WTC11 (cell line): ENCODE data around the gene TP53BP2.

Source experiments
- ETV6 ChIP-seq: sonication (generic); formaldehyde crosslinking; IDR thresholded peaks from 2 replicates; pipeline ENCODE4 v1.8.1; 2022; ENCODE audit warnings: mild to moderate bottlenecking, missing genetic modification reagents
- GABPB1 ChIP-seq: sonication (generic); formaldehyde crosslinking; IDR thresholded peaks from 2 replicates; pipeline ENCODE4 v1.8.1; 2023; ENCODE audit warnings: mild to moderate bottlenecking, missing genetic modification reagents
- IRF2 ChIP-seq: sonication (generic); formaldehyde crosslinking; IDR thresholded peaks from 2 replicates; pipeline ENCODE4 v1.8.0; 2022; ENCODE audit warnings: low read depth, missing genetic modification reagents, borderline replicate concordance
- RELA ChIP-seq: sonication (generic); formaldehyde crosslinking; IDR thresholded peaks from 2 replicates; pipeline ENCODE4 v1.8.1; 2022; ENCODE audit warnings: missing genetic modification reagents, mild to moderate bottlenecking, borderline replicate concordance
- TCF7 ChIP-seq: sonication (generic); formaldehyde crosslinking; IDR thresholded peaks from 2 replicates; pipeline ENCODE4 v1.8.0; 2022; ENCODE audit warnings: mild to moderate bottlenecking, low read depth, missing genetic modification reagents, moderate library complexity
- TF ChIP-seq, protein P1 (sequence below): sonication (generic); formaldehyde crosslinking; IDR thresholded peaks from 2 replicates; pipeline ENCODE4 v1.8.0; 2022; ENCODE audit warnings: mild to moderate bottlenecking, missing genetic modification reagents
- TF ChIP-seq, protein P2 (sequence below): fragments of 200-600 bp; IDR thresholded peaks from 2 replicates; pipeline ENCODE4 v1.8.0; 2022; ENCODE audit warnings: antibody characterized with exemption
- TF ChIP-seq, protein P3 (sequence below): sonication (generic); formaldehyde crosslinking; IDR thresholded peaks from 2 replicates; pipeline ENCODE4 v1.8.0; 2022; ENCODE audit warnings: missing genetic modification reagents
- TF ChIP-seq, protein P4 (sequence below): sonication (generic); formaldehyde crosslinking; IDR thresholded peaks from 2 replicates; pipeline ENCODE4 v1.8.1; 2022; ENCODE audit warnings: missing genetic modification reagents, borderline replicate concordance

- no peak for TF ChIP-seq RELA (CRISPR knock-in tag)
- TF ChIP-seq, protein P1, sequence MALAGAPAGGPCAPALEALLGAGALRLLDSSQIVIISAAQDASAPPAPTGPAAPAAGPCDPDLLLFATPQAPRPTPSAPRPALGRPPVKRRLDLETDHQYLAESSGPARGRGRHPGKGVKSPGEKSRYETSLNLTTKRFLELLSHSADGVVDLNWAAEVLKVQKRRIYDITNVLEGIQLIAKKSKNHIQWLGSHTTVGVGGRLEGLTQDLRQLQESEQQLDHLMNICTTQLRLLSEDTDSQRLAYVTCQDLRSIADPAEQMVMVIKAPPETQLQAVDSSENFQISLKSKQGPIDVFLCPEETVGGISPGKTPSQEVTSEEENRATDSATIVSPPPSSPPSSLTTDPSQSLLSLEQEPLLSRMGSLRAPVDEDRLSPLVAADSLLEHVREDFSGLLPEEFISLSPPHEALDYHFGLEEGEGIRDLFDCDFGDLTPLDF (CRISPR knock-in tag), result no peak
- TF ChIP-seq, protein P2, sequence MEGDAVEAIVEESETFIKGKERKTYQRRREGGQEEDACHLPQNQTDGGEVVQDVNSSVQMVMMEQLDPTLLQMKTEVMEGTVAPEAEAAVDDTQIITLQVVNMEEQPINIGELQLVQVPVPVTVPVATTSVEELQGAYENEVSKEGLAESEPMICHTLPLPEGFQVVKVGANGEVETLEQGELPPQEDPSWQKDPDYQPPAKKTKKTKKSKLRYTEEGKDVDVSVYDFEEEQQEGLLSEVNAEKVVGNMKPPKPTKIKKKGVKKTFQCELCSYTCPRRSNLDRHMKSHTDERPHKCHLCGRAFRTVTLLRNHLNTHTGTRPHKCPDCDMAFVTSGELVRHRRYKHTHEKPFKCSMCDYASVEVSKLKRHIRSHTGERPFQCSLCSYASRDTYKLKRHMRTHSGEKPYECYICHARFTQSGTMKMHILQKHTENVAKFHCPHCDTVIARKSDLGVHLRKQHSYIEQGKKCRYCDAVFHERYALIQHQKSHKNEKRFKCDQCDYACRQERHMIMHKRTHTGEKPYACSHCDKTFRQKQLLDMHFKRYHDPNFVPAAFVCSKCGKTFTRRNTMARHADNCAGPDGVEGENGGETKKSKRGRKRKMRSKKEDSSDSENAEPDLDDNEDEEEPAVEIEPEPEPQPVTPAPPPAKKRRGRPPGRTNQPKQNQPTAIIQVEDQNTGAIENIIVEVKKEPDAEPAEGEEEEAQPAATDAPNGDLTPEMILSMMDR, result no peak
- TF ChIP-seq, protein P3, sequence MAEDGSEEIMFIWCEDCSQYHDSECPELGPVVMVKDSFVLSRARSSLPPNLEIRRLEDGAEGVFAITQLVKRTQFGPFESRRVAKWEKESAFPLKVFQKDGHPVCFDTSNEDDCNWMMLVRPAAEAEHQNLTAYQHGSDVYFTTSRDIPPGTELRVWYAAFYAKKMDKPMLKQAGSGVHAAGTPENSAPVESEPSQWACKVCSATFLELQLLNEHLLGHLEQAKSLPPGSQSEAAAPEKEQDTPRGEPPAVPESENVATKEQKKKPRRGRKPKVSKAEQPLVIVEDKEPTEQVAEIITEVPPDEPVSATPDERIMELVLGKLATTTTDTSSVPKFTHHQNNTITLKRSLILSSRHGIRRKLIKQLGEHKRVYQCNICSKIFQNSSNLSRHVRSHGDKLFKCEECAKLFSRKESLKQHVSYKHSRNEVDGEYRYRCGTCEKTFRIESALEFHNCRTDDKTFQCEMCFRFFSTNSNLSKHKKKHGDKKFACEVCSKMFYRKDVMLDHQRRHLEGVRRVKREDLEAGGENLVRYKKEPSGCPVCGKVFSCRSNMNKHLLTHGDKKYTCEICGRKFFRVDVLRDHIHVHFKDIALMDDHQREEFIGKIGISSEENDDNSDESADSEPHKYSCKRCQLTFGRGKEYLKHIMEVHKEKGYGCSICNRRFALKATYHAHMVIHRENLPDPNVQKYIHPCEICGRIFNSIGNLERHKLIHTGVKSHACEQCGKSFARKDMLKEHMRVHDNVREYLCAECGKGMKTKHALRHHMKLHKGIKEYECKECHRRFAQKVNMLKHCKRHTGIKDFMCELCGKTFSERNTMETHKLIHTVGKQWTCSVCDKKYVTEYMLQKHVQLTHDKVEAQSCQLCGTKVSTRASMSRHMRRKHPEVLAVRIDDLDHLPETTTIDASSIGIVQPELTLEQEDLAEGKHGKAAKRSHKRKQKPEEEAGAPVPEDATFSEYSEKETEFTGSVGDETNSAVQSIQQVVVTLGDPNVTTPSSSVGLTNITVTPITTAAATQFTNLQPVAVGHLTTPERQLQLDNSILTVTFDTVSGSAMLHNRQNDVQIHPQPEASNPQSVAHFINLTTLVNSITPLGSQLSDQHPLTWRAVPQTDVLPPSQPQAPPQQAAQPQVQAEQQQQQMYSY (CRISPR knock-in tag), result no peak
- TF ChIP-seq, protein P4, sequence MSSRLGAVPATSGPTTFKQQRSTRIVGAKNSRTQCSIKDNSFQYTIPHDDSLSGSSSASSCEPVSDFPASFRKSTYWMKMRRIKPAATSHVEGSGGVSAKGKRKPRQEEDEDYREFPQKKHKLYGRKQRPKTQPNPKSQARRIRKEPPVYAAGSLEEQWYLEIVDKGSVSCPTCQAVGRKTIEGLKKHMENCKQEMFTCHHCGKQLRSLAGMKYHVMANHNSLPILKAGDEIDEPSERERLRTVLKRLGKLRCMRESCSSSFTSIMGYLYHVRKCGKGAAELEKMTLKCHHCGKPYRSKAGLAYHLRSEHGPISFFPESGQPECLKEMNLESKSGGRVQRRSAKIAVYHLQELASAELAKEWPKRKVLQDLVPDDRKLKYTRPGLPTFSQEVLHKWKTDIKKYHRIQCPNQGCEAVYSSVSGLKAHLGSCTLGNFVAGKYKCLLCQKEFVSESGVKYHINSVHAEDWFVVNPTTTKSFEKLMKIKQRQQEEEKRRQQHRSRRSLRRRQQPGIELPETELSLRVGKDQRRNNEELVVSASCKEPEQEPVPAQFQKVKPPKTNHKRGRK (CRISPR knock-in tag), result no peak
- TF ChIP-seq TCF7, result no peak
- TF ChIP-seq IRF2, result no peak
- TF ChIP-seq GABPB1, result no peak
- TF ChIP-seq ETV6 (CRISPR knock-in tag), result no peak
Measured at GRCh38 chr1:223729906-223730305, 115.8 kb downstream of the TP53BP2 start.
